Brain microvascular endothelial cell (primary cell): ENCODE data around the gene DKC1.

Source experiments
- DNase-seq: peaks from one replicate; pipeline ENCODE4 v3.0.0-alpha.2; 2020
- H3K27ac ChIP-seq: fragments of 250-450 bp; sonication (Bioruptor Pico); 2 replicates; pipeline ENCODE4 v1.5.1; 2020; ENCODE audit warnings: mild to moderate bottlenecking, moderate library complexity
- H3K27me3 ChIP-seq: fragments of 250-450 bp; sonication (Bioruptor Pico); replicated peaks from 2 replicates; pipeline ENCODE4 v1.5.1; 2020; ENCODE audit warnings: mild to moderate bottlenecking
- H3K36me3 ChIP-seq: fragments of 250-450 bp; sonication (Bioruptor Pico); replicated peaks from 2 replicates; pipeline ENCODE4 v1.5.1; 2020; ENCODE audit warnings: mild to moderate bottlenecking
- H3K4me3 ChIP-seq: 2 replicates; pipeline ENCODE4 v1.5.1; 2011; ENCODE audit warnings: low read depth, mild to moderate bottlenecking, control low read depth, low read length, moderate library complexity
- in situ Hi-C: cut with HindIII; loops from 2 replicates; pipeline ENCODE4 v1.10.0; 2017; ENCODE audit warnings: low sequenced_read_pairs, low pct_ligation_motif_present
- TF ChIP-seq, protein P1 (sequence below): IDR thresholded peaks from 2 replicates; pipeline ENCODE4 v1.5.1; 2011; ENCODE audit warnings: low read depth, mild to moderate bottlenecking, moderate library complexity, low read length, control low read depth, inconsistent platforms; ENCODE audit errors: missing control alignments

The DKC1 gene

DNA sequence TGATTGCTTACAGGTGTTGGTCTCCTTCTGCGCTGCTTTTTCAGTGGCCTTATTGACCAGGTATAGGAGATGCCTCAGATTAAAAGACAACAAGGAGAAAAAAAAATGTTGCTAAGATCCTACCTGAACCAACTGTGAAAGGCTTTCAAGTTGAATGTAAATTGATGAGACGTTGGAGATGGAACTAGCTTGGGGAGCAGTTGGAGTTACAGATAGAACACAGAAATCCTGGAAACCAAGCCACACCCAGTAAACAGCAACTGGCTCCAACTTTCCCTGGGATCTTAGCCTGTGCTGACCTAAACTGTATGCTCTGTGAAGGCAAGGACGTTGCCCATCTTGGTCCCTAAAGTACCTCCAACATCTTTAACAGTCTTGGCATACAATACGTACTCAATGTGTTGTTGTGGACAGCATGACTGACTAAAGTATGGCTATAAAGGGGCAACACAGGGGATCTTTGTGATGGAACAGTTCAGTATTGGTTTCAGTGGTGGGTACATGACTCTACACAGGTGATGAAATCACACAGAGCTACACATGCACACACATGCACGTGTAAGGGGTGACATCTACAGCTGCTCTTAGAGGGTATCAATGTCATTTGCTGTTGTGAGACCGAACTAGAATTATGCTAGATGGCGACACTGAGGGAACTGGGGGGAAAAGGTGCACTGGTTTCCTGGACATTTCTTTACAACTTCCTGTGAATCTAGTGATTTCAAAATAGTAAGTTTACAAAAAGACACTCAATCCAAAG, 34.1 kb upstream of the DKC1 start:
- peak overlapping the region; percentile 92 for H3K27ac ChIP-seq
- in situ Hi-C loops, result no loop called here
- H3K36me3 ChIP-seq, result no peaks in the 10 kb centered on the region
- H3K4me3 ChIP-seq, result no peak overlapping the region
- H3K27me3 ChIP-seq, result no peaks in the 10 kb centered on the region
- no peak for DNase-seq
- TF ChIP-seq, protein P1, sequence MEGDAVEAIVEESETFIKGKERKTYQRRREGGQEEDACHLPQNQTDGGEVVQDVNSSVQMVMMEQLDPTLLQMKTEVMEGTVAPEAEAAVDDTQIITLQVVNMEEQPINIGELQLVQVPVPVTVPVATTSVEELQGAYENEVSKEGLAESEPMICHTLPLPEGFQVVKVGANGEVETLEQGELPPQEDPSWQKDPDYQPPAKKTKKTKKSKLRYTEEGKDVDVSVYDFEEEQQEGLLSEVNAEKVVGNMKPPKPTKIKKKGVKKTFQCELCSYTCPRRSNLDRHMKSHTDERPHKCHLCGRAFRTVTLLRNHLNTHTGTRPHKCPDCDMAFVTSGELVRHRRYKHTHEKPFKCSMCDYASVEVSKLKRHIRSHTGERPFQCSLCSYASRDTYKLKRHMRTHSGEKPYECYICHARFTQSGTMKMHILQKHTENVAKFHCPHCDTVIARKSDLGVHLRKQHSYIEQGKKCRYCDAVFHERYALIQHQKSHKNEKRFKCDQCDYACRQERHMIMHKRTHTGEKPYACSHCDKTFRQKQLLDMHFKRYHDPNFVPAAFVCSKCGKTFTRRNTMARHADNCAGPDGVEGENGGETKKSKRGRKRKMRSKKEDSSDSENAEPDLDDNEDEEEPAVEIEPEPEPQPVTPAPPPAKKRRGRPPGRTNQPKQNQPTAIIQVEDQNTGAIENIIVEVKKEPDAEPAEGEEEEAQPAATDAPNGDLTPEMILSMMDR, result peak; percentile 4

DNA sequence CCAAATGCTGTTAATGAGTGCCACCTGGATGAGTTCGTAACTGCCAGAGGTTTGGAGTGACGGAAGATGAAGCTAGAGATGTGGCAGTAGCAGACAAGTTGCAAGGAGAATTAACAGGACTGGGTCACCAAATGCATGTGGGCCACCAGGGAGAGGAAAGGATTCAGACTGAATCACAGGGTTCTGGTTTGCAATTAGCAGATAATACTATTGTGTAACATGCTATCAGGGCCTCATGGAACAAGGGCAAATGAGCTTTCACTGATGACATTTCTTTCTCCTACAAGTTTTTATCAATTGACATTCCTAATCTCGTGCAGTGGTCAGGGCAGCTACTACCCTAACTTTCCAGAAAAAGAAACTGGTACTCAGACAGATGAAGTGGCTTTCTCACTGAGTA, 33.2 kb upstream of the DKC1 start:
- Histone ChIP-seq H3K27me3 (no peaks in the 10 kb centered on the region), H3K4me3 (no peak overlapping the region), H3K27ac (peak overlapping the region; percentile 66), H3K36me3 (no peaks in the 10 kb centered on the region)
- no peak for DNase-seq
- in situ Hi-C loops, result no loop called here
- TF ChIP-seq, protein P1, result no peak

- peak overlapping the region; percentile 66 for H3K27ac ChIP-seq
- in situ Hi-C loops, result no loop called here
- no peak overlapping the region for H3K4me3 ChIP-seq
- DNase-seq, result peak; percentile 37
- TF ChIP-seq, protein P1, result no peak
- no peaks in the 10 kb centered on the region for H3K36me3 ChIP-seq
- H3K27me3 ChIP-seq, result no peaks in the 10 kb centered on the region
Observed at GRCh38 chrX:154730253-154730891, 32.3 kb upstream of the DKC1 start.

DNA sequence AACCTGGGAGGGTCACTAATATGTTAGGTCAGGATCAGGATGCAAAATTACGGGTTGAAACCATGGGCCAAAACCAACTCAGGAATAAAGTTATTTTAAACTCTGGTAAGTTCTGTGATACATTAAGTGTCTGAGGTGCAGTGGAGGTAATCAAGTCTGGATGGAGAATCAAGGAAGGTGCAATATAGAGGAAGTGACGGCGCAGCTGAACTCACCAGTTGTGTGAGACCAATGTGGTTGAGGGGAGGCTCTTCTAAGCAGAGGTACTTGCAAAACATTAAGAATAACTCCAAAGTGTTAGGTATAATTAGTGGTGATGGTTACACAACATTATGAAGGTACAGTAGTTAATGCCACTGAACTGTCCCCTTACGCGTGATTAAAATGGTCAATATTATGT, 31.5 kb upstream of the DKC1 start:
- TF ChIP-seq, protein P1, result no peak
- no peak for DNase-seq
- Histone ChIP-seq H3K4me3 (no peak overlapping the region), H3K27ac (peak overlapping the region; percentile 66), H3K27me3 (no peaks in the 10 kb centered on the region), H3K36me3 (no peaks in the 10 kb centered on the region)
- in situ Hi-C loops, result no loop called here

GRCh38 chrX:154731881-154732280, 30.8 kb upstream of the DKC1 start:
- TF ChIP-seq, protein P1, result no peak
- in situ Hi-C loops, result no loop called here
- Histone ChIP-seq H3K27ac (peak overlapping the region; percentile 87), H3K27me3 (no peaks in the 10 kb centered on the region), H3K4me3 (no peak overlapping the region), H3K36me3 (no peaks in the 10 kb centered on the region)
- DNase-seq, result peak; percentile 52
